Medulla oblongata (tissue), 1 donor: Measurements from ENCODE around the gene KCNK17.

Source experiments
- DNase-seq: peaks from one replicate; pipeline ENCODE4 v3.0.0-alpha.2; 2015; ENCODE audit errors: extremely low spot score

Gene KCNK17

DNA sequence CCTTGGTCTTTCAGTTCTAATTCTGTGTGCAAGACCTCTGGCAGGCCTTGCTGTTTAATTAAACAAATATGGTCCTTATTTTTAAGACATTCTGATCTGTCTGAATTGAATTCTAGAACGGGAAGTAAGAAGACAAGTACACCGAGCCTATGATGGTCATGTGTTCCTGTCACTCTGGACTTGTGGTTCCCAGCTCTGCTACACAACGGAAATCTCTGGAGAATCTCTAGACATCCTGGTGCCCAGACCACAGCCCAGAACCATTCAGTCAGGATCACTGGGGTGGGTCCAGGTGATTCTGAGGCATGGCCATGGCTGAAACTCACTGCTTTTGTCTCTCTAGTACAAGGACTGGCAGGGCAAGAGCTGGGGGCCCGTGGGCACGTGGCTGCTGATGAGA, 24.2 kb upstream of the KCNK17 start:
- DNase-seq: peak; percentile 66

DNA sequence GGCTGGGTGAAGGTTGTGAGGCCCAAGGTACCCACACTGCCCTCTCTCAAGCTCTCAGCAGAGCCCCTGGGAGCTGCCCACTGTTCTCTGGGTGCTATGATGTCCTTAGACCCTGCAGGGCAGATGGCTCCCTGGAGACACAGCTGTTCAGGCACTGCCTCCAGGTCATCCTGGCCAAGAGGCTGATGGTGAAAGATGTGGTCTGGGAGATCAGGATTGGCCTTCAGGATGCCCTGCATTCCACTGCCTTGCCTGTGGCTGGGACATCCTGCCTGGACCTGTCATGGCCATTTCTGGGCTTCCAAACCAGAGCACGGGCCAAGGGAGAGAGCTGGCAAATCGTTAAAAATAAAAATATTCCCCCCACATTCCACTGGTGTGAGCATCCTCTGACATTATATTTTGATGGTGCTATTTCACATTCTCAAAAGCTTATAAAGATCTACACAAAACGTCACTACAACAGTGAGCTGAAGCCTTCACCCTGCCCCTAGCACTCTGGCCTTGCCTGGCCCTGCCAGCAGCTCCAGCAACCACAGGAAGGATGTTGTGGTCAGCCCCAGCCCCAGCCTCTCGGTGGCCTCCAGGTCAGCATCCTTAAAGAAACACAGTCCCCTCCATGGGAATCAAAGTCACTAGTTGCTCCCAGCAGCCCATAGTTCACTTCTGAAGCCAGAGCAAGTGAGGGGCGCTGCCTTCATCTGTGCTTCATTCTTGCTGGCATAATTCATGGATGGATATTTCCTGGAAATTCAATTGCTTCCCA, 21.7 kb upstream of the KCNK17 start:
- peak; percentile 31 for DNase-seq

DNA sequence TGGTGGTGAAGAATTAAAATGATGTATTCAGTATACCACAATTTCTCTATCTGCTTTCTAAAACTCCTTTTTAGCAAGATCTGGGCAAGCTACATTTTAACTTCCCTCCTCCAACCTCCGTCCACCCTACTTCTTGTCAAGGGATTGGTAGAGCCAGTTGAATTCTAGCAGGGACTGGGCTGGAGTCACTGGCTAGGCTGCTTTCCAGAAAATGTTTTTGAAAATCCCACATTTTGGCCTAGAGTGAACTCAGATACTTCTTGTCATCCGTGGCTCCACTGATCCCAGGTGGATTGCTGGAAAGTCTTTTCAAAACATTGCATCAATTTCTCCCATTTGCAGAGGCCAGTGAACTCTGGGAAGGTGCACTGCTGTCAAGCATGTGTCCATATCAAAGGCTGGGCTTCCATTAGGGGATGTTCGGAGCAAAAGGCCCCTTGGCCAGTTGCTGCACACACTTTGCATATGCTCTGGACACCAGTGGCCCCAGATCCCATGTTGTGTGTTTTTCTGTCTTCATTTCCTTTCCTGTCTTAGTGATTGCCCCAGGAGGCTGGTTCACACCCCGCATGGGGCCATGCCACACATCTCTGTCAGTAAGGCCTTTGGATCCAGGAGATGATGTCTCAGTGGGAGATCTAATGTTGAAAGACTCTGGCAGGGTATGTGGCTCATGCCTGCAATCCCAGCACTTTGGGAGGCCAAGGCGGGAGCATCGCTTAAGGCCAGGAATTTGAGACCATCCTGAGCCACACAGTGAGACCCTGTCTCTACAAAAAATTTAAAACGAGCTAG, 19.6 kb upstream of the KCNK17 start:
- DNase-seq: no peak

DNA sequence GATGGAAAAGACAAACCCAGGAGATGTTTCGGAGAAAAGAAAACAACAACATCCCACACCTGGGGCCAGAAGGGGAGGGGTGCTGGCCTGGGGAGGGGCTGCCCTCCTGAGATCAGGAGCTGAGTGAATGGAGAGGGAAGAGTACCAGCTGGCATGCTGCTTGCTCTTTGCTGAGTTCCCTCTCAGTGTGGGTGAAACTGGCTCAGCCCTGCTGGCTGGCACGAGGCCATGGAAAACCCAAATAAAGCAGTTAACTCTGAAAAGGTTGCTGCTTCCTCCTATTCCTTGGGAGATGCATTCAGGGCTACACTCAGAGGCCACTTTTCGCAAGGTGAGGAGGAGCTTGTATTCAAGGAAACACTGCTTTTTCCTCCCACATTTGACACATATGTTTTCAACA, 16.3 kb upstream of the KCNK17 start:
- DNase-seq: peak; percentile 63

DNA sequence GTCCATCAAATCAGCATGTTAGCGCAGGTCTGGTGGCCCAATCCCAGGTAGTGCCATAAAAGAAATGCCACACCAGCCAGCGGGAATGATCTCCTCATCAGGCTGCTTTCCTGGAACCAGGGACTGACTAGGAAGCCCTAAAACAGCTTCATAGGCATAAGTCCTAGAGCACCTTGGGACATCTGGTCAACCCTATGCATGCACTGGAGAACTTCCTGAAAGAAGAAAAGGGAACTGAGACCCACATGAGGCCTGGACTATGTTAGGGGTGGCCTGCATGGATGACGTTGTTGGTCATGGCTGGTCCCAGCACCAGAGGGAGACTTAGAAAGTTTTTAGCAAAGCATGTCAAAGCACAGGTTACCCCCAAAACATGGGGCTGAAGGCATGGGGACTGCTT, 15.8 kb upstream of the KCNK17 start:
- DNase-seq: peak; percentile 52

DNA sequence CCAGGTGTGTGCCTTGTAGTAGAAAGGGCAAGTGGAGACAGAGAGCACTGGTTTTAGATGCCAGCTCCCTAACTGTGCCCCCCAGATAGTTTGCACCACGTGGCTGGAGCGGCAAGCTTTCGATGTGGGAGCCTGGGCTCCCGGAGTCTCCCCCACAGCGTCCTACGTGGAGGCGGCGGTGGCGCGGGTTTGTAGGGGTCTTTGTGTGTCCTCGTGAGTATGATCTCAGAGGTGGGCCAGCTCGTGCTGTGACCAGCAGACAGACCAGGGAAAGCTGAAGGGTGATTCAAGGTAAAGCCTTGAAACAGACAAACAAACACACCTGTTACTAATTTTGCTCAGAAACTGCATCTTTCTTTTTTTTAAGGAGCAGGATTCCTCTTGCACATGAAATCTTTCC, 13.8 kb upstream of the KCNK17 start:
- DNase-seq: no peak

DNA sequence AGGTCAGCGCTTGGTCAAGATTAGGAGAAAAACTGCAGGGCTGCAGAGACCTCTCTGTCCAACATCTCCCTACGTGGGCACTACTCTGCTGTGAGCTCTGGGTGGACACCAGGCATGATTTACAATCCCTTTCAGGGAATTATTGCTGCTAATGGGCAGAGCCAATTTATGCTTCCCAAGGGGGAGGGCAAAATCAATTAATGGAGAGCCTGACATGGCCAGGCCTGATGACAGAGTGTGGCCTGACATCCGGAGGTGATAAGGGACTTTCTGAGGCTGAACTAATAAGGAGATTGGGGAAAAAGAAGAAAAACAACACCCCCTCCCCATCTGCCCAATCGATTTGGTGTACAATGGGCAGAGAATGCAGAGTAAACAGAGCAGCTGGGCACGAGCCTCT, 13.3 kb upstream of the KCNK17 start:
- DNase-seq: no peak

DNA sequence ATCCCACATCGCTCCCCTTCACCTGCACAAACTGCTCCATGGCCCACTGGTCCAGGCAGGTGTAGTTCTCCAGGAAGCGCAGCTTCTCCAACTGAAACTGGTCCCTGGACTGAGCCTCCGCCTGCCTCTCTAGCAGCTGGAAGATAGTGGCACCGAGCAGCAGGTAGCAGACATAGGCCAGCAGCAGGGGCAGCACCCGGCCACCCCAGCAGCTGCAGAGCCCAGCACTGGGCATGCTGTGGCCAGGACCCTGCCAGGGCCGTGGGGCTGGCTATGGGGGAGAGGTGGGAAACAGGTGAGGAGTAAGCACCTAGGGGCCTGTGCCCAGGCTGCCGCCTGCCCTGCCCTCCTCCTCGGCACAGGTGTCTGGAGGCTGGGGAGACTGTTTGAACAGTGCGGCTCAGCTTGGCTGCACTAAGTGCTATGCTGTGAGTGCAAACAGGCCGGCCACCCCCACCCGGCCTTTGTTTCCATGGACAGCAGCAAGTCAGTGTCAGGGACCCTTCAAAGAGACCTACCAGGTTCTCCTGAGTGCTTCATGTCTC, 8.2 kb upstream of the KCNK17 start, which contains the start of gene KCNK16:
KCNK16 (minus strand) TSS at position 397 of the 545 bp plus-strand sequence; CDS start at position 235, 162 bp downstream.
- no peak for DNase-seq

DNA sequence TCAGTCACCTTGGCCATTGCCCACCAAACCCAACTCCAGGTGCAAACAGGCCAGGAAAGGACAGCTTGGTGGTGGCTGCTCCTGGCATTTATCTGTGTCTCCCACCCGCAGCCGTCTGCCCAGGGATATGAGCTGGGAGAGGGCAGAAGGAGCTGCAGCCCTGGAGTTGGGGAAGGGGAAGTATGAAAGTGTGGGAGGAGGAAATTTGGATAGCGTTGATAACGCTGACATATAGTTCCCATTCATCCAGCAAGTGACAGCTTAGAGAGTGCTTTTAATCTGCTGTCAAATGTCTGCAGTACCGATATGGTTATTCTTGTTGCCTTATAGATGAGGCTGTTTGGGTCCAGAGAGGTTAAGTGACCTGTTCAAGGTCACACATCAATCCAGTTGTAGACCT, 7.5 kb upstream of the KCNK17 start:
- no peak for DNase-seq

DNA sequence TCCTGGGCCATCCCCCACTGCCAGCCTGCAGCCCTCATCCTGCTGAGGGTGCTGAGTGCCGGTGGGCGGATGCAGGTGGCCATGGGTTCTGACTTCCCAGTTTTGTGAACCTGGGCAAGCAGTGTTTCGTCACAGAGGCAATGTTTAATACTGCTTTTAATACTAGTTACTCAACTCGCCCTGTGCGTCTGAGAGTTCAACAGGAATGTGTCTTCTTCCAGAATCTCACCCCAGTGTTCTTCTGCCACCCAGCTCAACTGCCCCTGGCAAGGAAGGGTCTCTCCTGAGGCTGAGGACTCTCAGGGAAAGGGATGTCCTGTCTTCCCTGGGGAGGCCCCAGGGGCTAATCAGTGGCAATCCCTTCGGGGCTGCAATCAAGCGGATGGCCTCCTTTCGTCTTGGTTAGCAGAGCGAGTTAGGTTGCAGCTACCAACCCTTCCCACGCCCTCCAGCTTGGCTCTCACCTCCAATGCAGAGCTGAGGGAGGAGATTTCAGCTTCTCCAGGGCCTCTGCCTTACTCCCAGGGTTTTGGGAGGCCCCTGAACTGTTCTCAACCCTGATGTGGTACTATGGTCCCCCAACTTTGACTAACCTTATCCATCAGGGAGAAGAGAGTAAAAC, 6.3 kb upstream of the KCNK17 start:
- no peak for DNase-seq

DNA sequence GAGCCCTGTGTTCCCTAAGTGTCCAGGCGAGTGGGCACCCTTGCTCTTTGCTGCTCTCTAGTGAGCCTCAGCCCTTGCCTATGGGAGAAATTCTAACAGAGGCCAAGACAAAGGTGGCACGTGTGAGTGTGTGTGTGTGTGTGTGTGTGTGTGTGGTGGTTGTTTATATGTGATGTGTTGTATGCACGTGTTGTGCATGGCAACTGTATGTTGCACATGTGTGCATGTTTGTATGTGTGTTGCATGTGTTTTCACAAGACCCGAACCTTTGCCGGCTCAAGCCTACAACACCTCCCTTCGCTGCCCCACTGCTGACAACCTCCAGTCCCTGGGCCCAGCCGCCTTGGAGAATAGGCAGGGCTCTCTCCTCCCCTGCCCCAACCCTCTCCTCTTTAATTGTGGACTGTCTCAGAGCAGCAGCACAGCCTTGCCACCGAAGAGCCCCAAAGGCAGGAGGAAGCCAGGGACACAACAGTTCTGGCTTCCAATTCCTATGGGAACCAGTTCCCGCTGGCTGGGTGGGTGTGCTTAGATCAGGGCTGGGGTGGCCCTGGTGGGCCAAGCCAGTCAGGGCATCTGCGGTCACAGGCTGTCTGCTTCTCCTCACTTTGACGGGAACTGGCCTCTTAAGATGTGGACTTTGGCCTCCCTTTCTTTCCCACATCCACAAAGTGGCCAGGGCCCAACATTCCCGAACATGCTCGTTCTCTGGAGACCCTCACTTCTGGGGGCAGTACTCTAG, 5.6 kb upstream of the KCNK17 start:
- DNase-seq: no peak

DNA sequence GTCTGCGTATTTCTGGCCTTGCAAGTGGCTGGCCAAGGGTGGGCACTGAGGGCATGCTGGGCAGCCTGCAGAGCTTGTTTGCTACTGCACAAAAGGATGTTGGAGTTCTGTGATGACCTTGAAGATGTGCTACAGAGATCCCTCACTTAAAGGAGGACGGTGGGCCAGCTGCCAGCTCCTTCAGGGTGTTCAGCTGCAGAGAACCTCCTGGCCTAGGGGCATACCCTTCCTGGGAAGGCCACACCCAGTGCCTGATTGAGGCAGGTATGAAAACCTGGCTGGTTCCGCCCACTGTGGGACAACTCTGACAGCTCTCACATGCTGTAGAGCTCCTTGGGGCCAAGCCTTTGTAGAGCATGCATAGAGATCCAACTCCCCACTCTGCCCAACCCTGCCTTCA, 3.0 kb upstream of the KCNK17 start:
- DNase-seq: no peak

DNA sequence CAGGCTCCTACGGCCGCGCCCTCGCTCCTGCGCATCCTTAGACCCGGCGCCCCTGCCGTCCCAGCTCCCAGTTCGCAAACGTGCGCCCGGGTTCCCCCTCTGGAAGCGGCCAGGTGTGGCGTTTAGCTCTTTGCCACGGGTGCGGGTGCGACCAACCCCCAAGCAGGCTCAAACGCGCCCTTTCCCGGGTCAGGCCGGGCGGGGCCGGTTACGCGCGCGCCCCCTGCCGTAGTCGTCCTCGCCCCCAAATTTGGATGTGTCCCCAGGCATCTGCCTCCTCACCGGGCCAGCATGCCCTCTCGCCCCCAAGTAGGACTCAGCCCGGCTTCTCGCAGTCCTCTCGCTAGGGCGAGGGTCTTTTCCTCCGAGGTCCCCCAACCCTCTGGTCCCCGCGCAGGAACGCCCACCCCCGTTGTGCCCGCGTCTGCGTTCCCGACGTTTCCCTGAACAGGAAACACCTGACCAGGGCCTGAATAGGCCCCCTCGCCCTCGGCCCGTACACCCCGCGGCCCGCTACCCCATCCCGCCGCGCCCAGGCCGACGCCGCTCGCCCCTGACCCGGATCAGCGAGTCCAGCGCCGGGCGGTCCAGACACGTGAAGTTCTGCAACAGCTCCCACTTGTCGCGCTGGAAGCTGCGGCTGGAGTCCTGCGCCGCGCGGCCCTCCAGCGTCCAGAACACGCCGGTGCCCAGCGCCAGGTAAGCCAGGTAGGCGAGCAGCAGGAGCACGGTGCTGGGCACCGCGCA, 520 bp downstream of the KCNK17 start:
- DNase-seq: no peak

DNA sequence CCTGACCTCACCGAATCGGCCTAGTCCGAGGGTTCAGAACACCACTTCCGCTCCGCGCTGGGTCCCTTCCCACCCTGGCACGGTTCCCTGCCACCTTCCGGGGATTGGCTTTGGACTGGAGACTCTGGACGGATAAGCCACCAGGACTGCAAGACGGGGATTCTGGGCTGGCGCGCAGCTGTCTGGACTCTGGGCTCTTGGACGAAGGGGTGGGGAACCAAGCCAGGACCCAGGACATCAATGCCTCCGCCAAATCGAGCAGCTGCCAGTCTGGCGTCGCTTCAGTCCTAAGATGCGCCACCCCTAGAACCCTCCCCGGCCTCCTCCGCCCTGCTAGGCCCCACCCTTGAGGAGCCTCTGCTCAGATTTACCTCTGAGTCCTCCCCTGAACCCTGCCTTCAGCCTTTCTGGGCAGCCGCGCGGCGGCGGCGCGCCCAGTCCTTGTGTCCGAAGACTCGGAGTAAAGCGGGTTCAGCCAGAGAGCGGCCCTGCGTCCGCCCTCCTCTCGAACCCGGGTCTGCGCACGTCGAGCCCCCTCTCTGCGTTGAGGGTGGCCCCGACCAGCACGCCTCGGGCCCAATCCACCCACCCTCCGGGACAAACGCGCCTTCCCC, 1.2 kb downstream of the KCNK17 start:
- no peak for DNase-seq

DNA sequence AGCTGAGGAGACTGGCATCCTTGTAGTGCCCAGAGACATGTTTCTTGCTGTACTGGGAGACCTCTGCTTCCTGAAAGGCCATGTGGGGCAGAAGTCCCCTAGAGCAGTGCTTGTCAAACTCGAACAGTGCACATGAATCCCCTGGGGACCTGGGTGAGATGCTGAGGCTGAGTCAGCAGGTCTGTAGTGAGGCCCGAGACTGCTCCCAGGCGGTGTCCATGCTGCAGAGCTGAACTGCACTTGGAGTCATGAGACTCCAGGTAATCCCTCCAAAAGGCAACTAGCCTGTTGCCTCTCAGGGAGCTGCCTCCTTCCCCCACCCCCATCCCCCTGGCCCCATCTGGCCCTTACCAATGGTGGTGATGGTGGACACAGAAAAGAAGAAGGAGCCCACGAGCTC, 3.7 kb downstream of the KCNK17 start:
- DNase-seq: no peak

DNA sequence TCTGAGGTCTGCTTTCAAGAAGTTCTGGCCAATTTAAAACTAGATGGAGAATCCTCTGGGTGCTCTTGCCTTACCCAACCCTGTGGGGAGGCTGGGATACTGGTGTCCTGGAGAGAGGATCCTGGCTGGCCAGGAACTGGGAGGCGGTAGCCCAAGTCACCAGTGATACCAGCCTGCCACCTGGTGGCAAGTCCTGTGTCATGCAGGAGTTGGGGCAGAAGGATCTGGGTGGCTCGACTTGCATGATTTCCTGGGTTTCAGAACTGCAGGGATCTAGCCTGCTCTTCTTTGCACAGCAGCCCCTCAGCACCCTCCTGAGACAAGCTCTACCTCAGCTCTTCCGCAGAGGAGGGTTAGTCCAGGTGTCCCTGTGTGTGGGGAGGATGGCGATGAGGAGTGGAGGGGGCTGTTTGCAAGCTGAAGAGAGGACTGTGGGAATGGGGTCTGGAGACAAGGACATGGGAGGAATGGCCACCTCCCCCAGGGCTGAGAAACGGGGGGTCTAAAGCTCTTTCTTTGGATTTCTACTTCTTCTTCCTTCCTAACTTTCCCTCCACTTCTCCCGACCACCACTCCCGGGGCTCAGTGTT, 4.2 kb downstream of the KCNK17 start:
- peak; percentile 87 for DNase-seq

DNA sequence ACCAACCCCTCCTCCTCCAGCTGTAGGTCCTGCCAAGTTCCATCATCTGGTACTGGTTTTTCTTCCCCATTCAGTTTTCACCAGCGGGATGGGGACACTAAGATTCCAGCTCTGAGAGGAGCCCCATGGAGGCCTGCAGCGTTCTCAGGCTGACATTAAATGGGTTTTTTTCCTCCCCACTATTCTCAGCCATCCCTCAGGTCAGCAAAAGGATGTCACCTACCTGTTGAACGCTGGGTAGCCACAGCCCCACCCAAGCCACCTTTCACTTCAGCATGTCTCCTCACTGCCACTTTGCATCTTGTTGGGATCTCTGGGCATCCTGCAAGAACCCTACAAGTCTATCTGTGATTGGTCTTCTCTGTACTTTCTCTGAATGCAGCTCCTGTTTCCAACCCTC, 6.8 kb downstream of the KCNK17 start:
- DNase-seq: no peak

DNA sequence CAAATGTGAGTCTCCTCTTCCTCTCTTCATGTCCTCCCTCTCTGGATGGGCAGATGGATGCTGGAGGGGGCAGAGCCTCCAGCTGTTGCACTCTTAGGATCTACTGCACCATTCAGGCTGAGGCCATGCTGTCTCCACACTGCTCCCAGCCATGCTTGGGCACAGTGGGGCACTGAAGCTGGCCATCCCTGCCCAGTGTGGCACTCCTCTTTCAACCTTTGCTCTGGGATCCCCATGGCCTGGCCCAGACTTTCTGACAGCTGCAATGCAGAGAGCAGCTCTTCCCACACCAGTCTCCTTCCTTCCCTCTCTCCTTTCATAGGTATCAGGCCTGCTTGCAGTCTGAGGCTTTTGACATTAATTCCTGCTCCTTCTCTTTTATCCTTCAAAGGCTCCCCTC, 9.3 kb downstream of the KCNK17 start:
- DNase-seq: no peak

DNA sequence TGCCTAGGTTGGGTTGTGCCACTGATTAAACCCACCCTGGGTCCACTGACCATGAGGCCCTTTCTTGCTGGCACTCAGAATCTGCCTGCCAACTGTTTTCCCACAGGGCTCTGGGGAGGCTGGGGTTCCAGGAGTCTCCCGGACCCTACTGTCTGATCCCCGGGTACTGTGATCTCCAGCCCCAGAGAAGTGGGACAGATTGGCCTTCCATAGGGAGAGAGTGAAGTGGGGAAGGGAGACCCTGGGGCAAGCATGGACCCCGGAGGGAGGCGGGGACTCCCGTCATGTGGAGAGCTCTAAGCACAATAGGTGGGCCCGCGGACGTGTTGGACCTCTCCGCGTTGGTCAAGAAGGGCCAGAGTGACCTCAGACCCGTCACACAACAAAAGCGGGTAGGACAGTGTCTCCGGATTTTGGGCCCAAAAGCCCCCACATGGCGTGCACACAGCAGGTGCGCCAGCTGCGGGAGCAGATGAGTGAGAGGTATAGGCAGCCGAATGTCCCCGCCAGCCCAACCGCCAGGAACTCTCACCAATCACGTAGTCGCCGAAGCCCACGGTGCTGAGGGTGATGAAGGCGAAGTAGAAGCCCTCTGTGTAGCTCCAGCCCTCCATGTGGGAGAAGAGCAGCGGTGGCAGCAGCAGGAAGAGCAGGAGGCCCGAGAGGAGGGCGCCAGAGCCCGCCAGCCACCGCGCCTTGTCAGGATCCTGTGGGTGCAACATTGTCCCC, 10.6 kb downstream of the KCNK17 start:
- DNase-seq: no peak
